ENCODE results near the gene ADAMTS17.

The ADAMTS17 gene

GRCh38 chr15:100199711-100200286 is 142.0 kb downstream of the ADAMTS17 start:
- Mint-ChIP-seq H3K36me3 (ENCODE audit: insufficient read depth) (no peaks in the 10 kb centered on the region), H3K9me3 (no peaks in the 10 kb centered on the region), H3K4me1 (peaks cover 27% of the 10 kb centered on the region), H3K27me3 (no peaks in the 10 kb centered on the region), H3K27ac (ENCODE audit: low read depth) (no peak overlapping the region), H3K4me3 (no peak overlapping the region)
- no peak for ATAC-seq (replicated peaks; ENCODE audit: extremely low read depth, poor library complexity, severe bottlenecking)
- no peak for DNase-seq (ENCODE audit: low spot score in 2 of 2)

- Mint-ChIP-seq H3K36me3 (ENCODE audit: insufficient read depth) (no peaks in the 10 kb centered on the region), H3K9me3 (no peaks in the 10 kb centered on the region), H3K27me3 (no peaks in the 10 kb centered on the region), H3K4me1 (peaks cover 27% of the 10 kb centered on the region), H3K27ac (ENCODE audit: low read depth) (no peak overlapping the region), H3K4me3 (no peak overlapping the region)
- DNase-seq (ENCODE audit: low spot score in 2 of 2) = no peak
- ATAC-seq (replicated peaks; ENCODE audit: extremely low read depth, poor library complexity, severe bottlenecking) = no peak
Observed at GRCh38 chr15:100198442-100198841, 143.3 kb downstream of the ADAMTS17 start.

GRCh38 chr15:100196326-100197058 is 145.3 kb downstream of the ADAMTS17 start:
- Mint-ChIP-seq H3K4me1 (peaks cover 16% of the 10 kb centered on the region), H3K36me3 (ENCODE audit: insufficient read depth) (no peaks in the 10 kb centered on the region), H3K27ac (ENCODE audit: low read depth) (no peak overlapping the region), H3K9me3 (no peaks in the 10 kb centered on the region), H3K27me3 (no peaks in the 10 kb centered on the region), H3K4me3 (no peak overlapping the region)
- DNase-seq (ENCODE audit: low spot score in 2 of 2) = no peak
- ATAC-seq (replicated peaks; ENCODE audit: extremely low read depth, poor library complexity, severe bottlenecking) = no peak

GRCh38 chr15:100194996-100195395 is 146.8 kb downstream of the ADAMTS17 start:
- ATAC-seq (replicated peaks; ENCODE audit: extremely low read depth, poor library complexity, severe bottlenecking) (no peak), DNase-seq (ENCODE audit: low spot score in 2 of 2) (no peak)
- Mint-ChIP-seq H3K27ac (ENCODE audit: low read depth) (no peak overlapping the region), H3K4me1 (peaks cover 3% of the 10 kb centered on the region), H3K4me3 (no peak overlapping the region), H3K27me3 (no peaks in the 10 kb centered on the region), H3K36me3 (ENCODE audit: insufficient read depth) (peaks cover 2% of the 10 kb centered on the region), H3K9me3 (no peaks in the 10 kb centered on the region)

- Mint-ChIP-seq H3K4me3 (no peak overlapping the region), H3K27me3 (no peaks in the 10 kb centered on the region), H3K36me3 (ENCODE audit: insufficient read depth) (peaks cover 2% of the 10 kb centered on the region), H3K9me3 (no peaks in the 10 kb centered on the region), H3K4me1 (no peaks in the 10 kb centered on the region), H3K27ac (ENCODE audit: low read depth) (no peak overlapping the region)
- DNase-seq (ENCODE audit: low spot score in 2 of 2) (no peak), ATAC-seq (replicated peaks; ENCODE audit: extremely low read depth, poor library complexity, severe bottlenecking) (no peak)
Observed at GRCh38 chr15:100193277-100193860, 148.4 kb downstream of the ADAMTS17 start.

GRCh38 chr15:100192097-100193080 is 149.4 kb downstream of the ADAMTS17 start:
- Mint-ChIP-seq H3K9me3 (no peaks in the 10 kb centered on the region), H3K4me1 (no peaks in the 10 kb centered on the region), H3K27me3 (peaks cover 3% of the 10 kb centered on the region), H3K27ac (ENCODE audit: low read depth) (no peak overlapping the region), H3K4me3 (no peak overlapping the region), H3K36me3 (ENCODE audit: insufficient read depth) (peaks cover 2% of the 10 kb centered on the region)
- no peak for DNase-seq (ENCODE audit: low spot score in 2 of 2)
- no peak for ATAC-seq (replicated peaks; ENCODE audit: extremely low read depth, poor library complexity, severe bottlenecking)

- Mint-ChIP-seq H3K27ac (ENCODE audit: low read depth) (no peak overlapping the region), H3K36me3 (ENCODE audit: insufficient read depth) (peaks cover 2% of the 10 kb centered on the region), H3K27me3 (peaks cover 6% of the 10 kb centered on the region), H3K4me3 (no peak overlapping the region), H3K4me1 (no peaks in the 10 kb centered on the region), H3K9me3 (no peaks in the 10 kb centered on the region)
- ATAC-seq (replicated peaks; ENCODE audit: extremely low read depth, poor library complexity, severe bottlenecking) = no peak
- DNase-seq (ENCODE audit: low spot score in 2 of 2) = no peak
Observed at GRCh38 chr15:100191161-100191560, 150.6 kb downstream of the ADAMTS17 start.

- Mint-ChIP-seq H3K9me3 (no peaks in the 10 kb centered on the region), H3K27ac (ENCODE audit: low read depth) (no peak overlapping the region), H3K4me1 (no peaks in the 10 kb centered on the region), H3K36me3 (ENCODE audit: insufficient read depth) (peaks cover 2% of the 10 kb centered on the region), H3K27me3 (peaks cover 6% of the 10 kb centered on the region), H3K4me3 (no peak overlapping the region)
- DNase-seq (ENCODE audit: low spot score in 2 of 2) (no peak), ATAC-seq (replicated peaks; ENCODE audit: extremely low read depth, poor library complexity, severe bottlenecking) (no peak)
Observed at GRCh38 chr15:100190675-100191074, 151.1 kb downstream of the ADAMTS17 start.

- DNase-seq (ENCODE audit: low spot score in 2 of 2) (no peak), ATAC-seq (replicated peaks; ENCODE audit: extremely low read depth, poor library complexity, severe bottlenecking) (no peak)
- Mint-ChIP-seq H3K27me3 (peaks cover 6% of the 10 kb centered on the region), H3K9me3 (no peaks in the 10 kb centered on the region), H3K36me3 (ENCODE audit: insufficient read depth) (peaks cover 2% of the 10 kb centered on the region), H3K4me1 (no peaks in the 10 kb centered on the region), H3K4me3 (no peak overlapping the region), H3K27ac (ENCODE audit: low read depth) (no peak overlapping the region)
Observed at GRCh38 chr15:100189849-100190248, 151.9 kb downstream of the ADAMTS17 start.

- H3K9me3 Mint-ChIP-seq = no peaks in the 10 kb centered on the region
- no peak overlapping the region for H3K27ac Mint-ChIP-seq (ENCODE audit: low read depth)
- peaks cover 2% of the 10 kb centered on the region for H3K36me3 Mint-ChIP-seq (ENCODE audit: insufficient read depth)
- ATAC-seq (replicated peaks; ENCODE audit: extremely low read depth, poor library complexity, severe bottlenecking) (no peak), DNase-seq (ENCODE audit: low spot score in 2 of 2) (no peak)
- H3K4me1 Mint-ChIP-seq = no peaks in the 10 kb centered on the region
- no peak overlapping the region for H3K4me3 Mint-ChIP-seq
- H3K27me3 Mint-ChIP-seq = peaks cover 6% of the 10 kb centered on the region
Observed at GRCh38 chr15:100189319-100189718, 152.5 kb downstream of the ADAMTS17 start.

- Mint-ChIP-seq H3K4me3 (no peak overlapping the region), H3K27ac (ENCODE audit: low read depth) (no peak overlapping the region), H3K27me3 (peaks cover 6% of the 10 kb centered on the region), H3K9me3 (no peaks in the 10 kb centered on the region), H3K36me3 (ENCODE audit: insufficient read depth) (peaks cover 2% of the 10 kb centered on the region), H3K4me1 (no peaks in the 10 kb centered on the region)
- DNase-seq (ENCODE audit: low spot score in 2 of 2) (no peak), ATAC-seq (replicated peaks; ENCODE audit: extremely low read depth, poor library complexity, severe bottlenecking) (no peak)
Observed at GRCh38 chr15:100187677-100188076, 154.1 kb downstream of the ADAMTS17 start.

GRCh38 chr15:100186960-100187359 is 154.8 kb downstream of the ADAMTS17 start:
- Mint-ChIP-seq H3K4me3 (no peak overlapping the region), H3K4me1 (no peaks in the 10 kb centered on the region), H3K27ac (ENCODE audit: low read depth) (no peak overlapping the region), H3K9me3 (no peaks in the 10 kb centered on the region), H3K27me3 (peaks cover 6% of the 10 kb centered on the region), H3K36me3 (ENCODE audit: insufficient read depth) (peaks cover 2% of the 10 kb centered on the region)
- DNase-seq (ENCODE audit: low spot score in 2 of 2) (no peak), ATAC-seq (replicated peaks; ENCODE audit: extremely low read depth, poor library complexity, severe bottlenecking) (no peak)
